Esophagus muscularis mucosa (tissue), 3 donors: ENCODE measurements around the gene CEP44.

Experiments
- CTCF ChIP-seq, 3 experiments: fragments of 200-600 bp in 2 of 3; fragments of 450-650 bp in 1 of 3; sonication (generic) in 2 of 3; IDR thresholded peaks; one replicate each; pipeline ENCODE4 v1.5.1; 2017 to 2019; ENCODE audit warnings: antibody characterized with exemption in 3 of 3, mild to moderate bottlenecking in 2 of 3, moderate library complexity in 1 of 3
- POLR2A ChIP-seq: fragments of 450-650 bp; IDR thresholded peaks from one replicate; pipeline ENCODE4 v1.6.1; 2017; ENCODE audit warnings: antibody characterized with exemption, moderate library complexity, mild to moderate bottlenecking, low read depth
- POLR2AphosphoS5 ChIP-seq, 2 donors: sonication (generic); formaldehyde crosslinking; IDR thresholded peaks; one replicate each; pipeline ENCODE4 v1.6.1; 2017; ENCODE audit warnings: antibody characterized with exemption in 2 of 2

- TF ChIP-seq POLR2A, result no peak
- no peak for TF ChIP-seq CTCF (IDR thresholded peaks at IDR 0.05)
- no peak for TF ChIP-seq POLR2AphosphoS5 (IDR thresholded peaks at IDR 0.05)
Observed at GRCh38 chr4:174255374-174255773, 28.3 kb upstream of the CEP44 start.
